H9 (cell line): Measurements from ENCODE around the gene FAM228A. TPM values are rescaled to one million over a fixed set of nuclear protein-coding genes. Genes with fewer than 3 reads are reported as not detected.

ENCODE experiments used
- DNase-seq: peaks from one replicate; pipeline ENCODE4 v3.0.0-alpha.2; 2017
- H2AFZ ChIP-seq: one replicate; pipeline ENCODE4 v1.6.1; 2013; ENCODE audit warnings: mild to moderate bottlenecking, low read length, control low read depth, moderate library complexity
- H2AK5ac ChIP-seq: 2 replicates; pipeline ENCODE4 v1.6.1; 2013; ENCODE audit warnings: low read length, control low read depth, mixed read lengths; ENCODE audit not compliant: insufficient read length
- H2BK120ac ChIP-seq: one replicate; pipeline ENCODE4 v1.6.1; 2013; ENCODE audit warnings: low read depth, mild to moderate bottlenecking, low read length, control low read depth, inconsistent platforms; ENCODE audit not compliant: poor library complexity, severe bottlenecking
- H2BK12ac ChIP-seq: 2 replicates; pipeline ENCODE4 v1.6.1; 2013; ENCODE audit warnings: low read length, control low read depth, mixed read lengths, low read depth; ENCODE audit not compliant: insufficient read length
- H2BK15ac ChIP-seq: 2 replicates; pipeline ENCODE4 v1.6.1; 2013; ENCODE audit warnings: low read depth, low read length, control low read depth
- H2BK20ac ChIP-seq: one replicate; pipeline ENCODE4 v1.6.1; 2013; ENCODE audit warnings: low read depth, mild to moderate bottlenecking, low read length, control low read depth, inconsistent platforms; ENCODE audit not compliant: poor library complexity, severe bottlenecking
- H2BK5ac ChIP-seq: 2 replicates; pipeline ENCODE4 v1.6.1; 2013; ENCODE audit warnings: low read length, control low read depth, mixed read lengths; ENCODE audit not compliant: insufficient read length
- H3K14ac ChIP-seq: 2 replicates; pipeline ENCODE4 v1.6.1; 2013; ENCODE audit warnings: low read length, control low read depth; ENCODE audit not compliant: insufficient read depth
- H3K18ac ChIP-seq: 2 replicates; pipeline ENCODE4 v1.6.1; 2013; ENCODE audit warnings: low read depth, mild to moderate bottlenecking, mixed read lengths, low read length, control low read depth; ENCODE audit not compliant: insufficient read length
- H3K23ac ChIP-seq: 2 replicates; pipeline ENCODE4 v1.6.1; 2013; ENCODE audit warnings: low read length, control low read depth, mixed read lengths, low read depth; ENCODE audit not compliant: insufficient read length
- H3K23me2 ChIP-seq: 2 replicates; pipeline ENCODE4 v1.6.1; 2013; ENCODE audit warnings: low read depth, mild to moderate bottlenecking, mixed read lengths, low read length, control low read depth; ENCODE audit not compliant: insufficient read length, poor library complexity, severe bottlenecking
- H3K27ac ChIP-seq: 2 replicates; pipeline ENCODE4 v1.5.1; 2013; ENCODE audit warnings: low read length, control low read depth, mixed read lengths, low read depth; ENCODE audit not compliant: insufficient read length
- H3K27me3 ChIP-seq: 2 replicates; pipeline ENCODE4 v1.6.1; 2013; ENCODE audit warnings: low read length, control low read depth, inconsistent platforms; ENCODE audit not compliant: insufficient read depth
- H3K4ac ChIP-seq: 2 replicates; pipeline ENCODE4 v1.6.1; 2013; ENCODE audit warnings: low read depth, mild to moderate bottlenecking, control low read depth, inconsistent platforms, low read length, moderate library complexity
- H3K4me1 ChIP-seq: 2 replicates; pipeline ENCODE4 v1.6.1; 2013; ENCODE audit warnings: low read length, control low read depth, inconsistent platforms; ENCODE audit not compliant: insufficient read depth
- H3K4me2 ChIP-seq: 2 replicates; pipeline ENCODE4 v1.6.1; 2013; ENCODE audit warnings: low read length, control low read depth, mixed read lengths; ENCODE audit not compliant: insufficient read length, insufficient read depth
- H3K56ac ChIP-seq: 2 replicates; pipeline ENCODE4 v1.6.1; 2013; ENCODE audit warnings: low read depth, mild to moderate bottlenecking, mixed read lengths, low read length, control low read depth; ENCODE audit not compliant: insufficient read length
- H3K79me1 ChIP-seq: 2 replicates; pipeline ENCODE4 v1.6.1; 2013; ENCODE audit warnings: low read depth, mild to moderate bottlenecking, moderate library complexity, low read length, control low read depth, inconsistent platforms; ENCODE audit not compliant: insufficient read depth, poor library complexity, severe bottlenecking
- H3K79me2 ChIP-seq: 2 replicates; pipeline ENCODE4 v1.6.1; 2013; ENCODE audit warnings: low read length, control low read depth, inconsistent platforms; ENCODE audit not compliant: insufficient read depth
- H3K9ac ChIP-seq: 2 replicates; pipeline ENCODE4 v1.6.1; 2013; ENCODE audit warnings: low read length, control low read depth, mixed read lengths; ENCODE audit not compliant: insufficient read length; ENCODE audit errors: extremely low read depth
- H3K9me3 ChIP-seq: one replicate; pipeline ENCODE4 v1.6.1; 2013; ENCODE audit warnings: low read depth, low read length, inconsistent platforms; ENCODE audit not compliant: control insufficient read depth
- H3T11ph ChIP-seq: one replicate; pipeline ENCODE4 v1.6.1; 2013; ENCODE audit warnings: mild to moderate bottlenecking, low read length, control low read depth, inconsistent platforms
- H4K20me1 ChIP-seq: one replicate; pipeline ENCODE4 v1.6.1; 2013; ENCODE audit not compliant: control insufficient read depth, insufficient read length, insufficient read depth
- H4K5ac ChIP-seq: 2 replicates; pipeline ENCODE4 v1.6.1; 2013; ENCODE audit warnings: low read depth, mild to moderate bottlenecking, mixed read lengths, low read length, control low read depth; ENCODE audit not compliant: insufficient read length
- H4K8ac ChIP-seq: replicated peaks from 2 replicates; pipeline ENCODE4 v1.6.1; 2013; ENCODE audit warnings: low read length, control low read depth, mixed read lengths, low read depth; ENCODE audit not compliant: insufficient read length
- H4K91ac ChIP-seq: 2 replicates; pipeline ENCODE4 v1.6.1; 2013; ENCODE audit warnings: low read depth, mild to moderate bottlenecking, moderate library complexity, mixed read lengths, low read length, control low read depth; ENCODE audit not compliant: insufficient read length
- H3K27ac Mint-ChIP-seq, 3 experiments: 2 replicates in 2 of 3; 3 replicates in 1 of 3; pipeline ENCODE4 v1.8.0; 2020 to 2021; ENCODE audit warnings: mixed read lengths in 3 of 3, mild to moderate bottlenecking in 1 of 3, moderate library complexity in 1 of 3
- H3K27me3 Mint-ChIP-seq: 2 replicates; pipeline ENCODE4 v1.8.0; 2021; ENCODE audit warnings: low read depth, mild to moderate bottlenecking, moderate library complexity, mixed read lengths
- H3K36me3 Mint-ChIP-seq, 3 experiments: 2 replicates in 2 of 3; 3 replicates in 1 of 3; pipeline ENCODE4 v1.8.0; 2020 to 2021; ENCODE audit warnings: low read depth in 3 of 3, mixed read lengths in 3 of 3; ENCODE audit not compliant: insufficient read depth in 1 of 3
- H3K4me1 Mint-ChIP-seq, 2 experiments: 2 replicates each; pipeline ENCODE4 v1.8.0; 2020; ENCODE audit warnings: mixed read lengths in 2 of 2
- H3K4me3 Mint-ChIP-seq, 2 experiments: 2 replicates in 1 of 2; 3 replicates in 1 of 2; pipeline ENCODE4 v1.8.0; 2020 to 2021; ENCODE audit warnings: mild to moderate bottlenecking in 2 of 2, mixed read lengths in 2 of 2, moderate library complexity in 1 of 2
- H3K9me3 Mint-ChIP-seq, 2 experiments: 2 replicates in 1 of 2; 3 replicates in 1 of 2; pipeline ENCODE4 v1.8.0; 2020; ENCODE audit warnings: mild to moderate bottlenecking in 2 of 2, mixed read lengths in 2 of 2, moderate library complexity in 1 of 2
- WGBS: extraction: QIAGEN DNeasy Blood & Tissue Kit; methylation state at CpG from one replicate; pipeline ENCODE4 v1.1.7; 2013; ENCODE audit warnings: missing lambda C conversion rate, low lambda C conversion rate, mixed read lengths; ENCODE audit not compliant: insufficient read length; ENCODE audit errors: extremely low coverage; 5-methylcytosine and 5-hydroxymethylcytosine counted together
- total RNA-seq: library from RNA; stranded (reverse); gene quantifications from 2 replicates; pipeline ENCODE4 v1.2.1, GENCODE V29; 2021
- TF ChIP-seq, protein P1 (sequence below): fragments of 200-600 bp; sonication (generic); conservative IDR thresholded peaks from 3 replicates; pipeline ENCODE4 v1.8.0; 2021; ENCODE audit warnings: antibody characterized with exemption, mild to moderate bottlenecking

Gene FAM228A
- total RNA-seq, 1 experiment from 2014 or later: not detected

DNA sequence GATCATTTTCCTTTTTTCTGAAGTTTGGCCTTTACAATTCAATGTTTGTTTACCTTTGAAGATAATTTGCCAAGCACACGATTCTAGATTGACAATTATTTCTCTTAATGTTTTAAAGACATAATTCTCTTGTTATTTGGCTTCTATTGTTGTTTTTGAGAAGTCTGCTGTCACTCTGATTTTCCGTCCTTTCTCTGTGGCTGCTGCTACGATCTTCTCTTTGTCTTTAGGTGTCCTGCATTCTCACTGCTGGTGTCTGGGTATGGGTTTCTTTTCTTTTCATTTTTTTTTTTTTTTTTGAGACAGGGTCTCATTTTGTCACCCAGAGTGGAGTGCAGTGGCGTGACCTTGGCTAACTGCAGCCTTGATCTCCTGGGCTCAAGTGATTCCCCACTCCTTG lies 15.1 kb upstream of the FAM228A start:
- no peaks in the 10 kb centered on the region for H3K9me3 ChIP-seq

More for the DNA sequence above, 15.1 kb upstream of the FAM228A start:
- Histone ChIP-seq H3K14ac (no peak overlapping the region), H3K9ac (no peak overlapping the region), H3K79me2 (no peaks in the 10 kb centered on the region), H4K91ac (no peak overlapping the region), H4K20me1 (no peaks in the 10 kb centered on the region), H3K4me2 (no peak overlapping the region), H3T11ph (no peak overlapping the region), H3K23me2 (no peaks in the 10 kb centered on the region), H3K4me1 (no peaks in the 10 kb centered on the region), H3K27me3 (no peaks in the 10 kb centered on the region), H3K56ac (no peak overlapping the region), H2BK120ac (no peak overlapping the region), H3K79me1 (no peaks in the 10 kb centered on the region), H3K23ac (no peak overlapping the region), H2AK5ac (no peak overlapping the region), H2AFZ (no peak overlapping the region), H2BK20ac (no peak overlapping the region), H3K27ac (no peak overlapping the region), H4K8ac (no peak overlapping the region), H2BK12ac (no peak overlapping the region), H3K18ac (no peak overlapping the region), H3K4ac (no peak overlapping the region), H2BK15ac (no peak overlapping the region), H4K5ac (no peak overlapping the region), H2BK5ac (no peak overlapping the region)
- Mint-ChIP-seq H3K4me3 (no peak overlapping the region), H3K4me1 (peaks cover 0 to 3% of the 10 kb centered on the region in 2 experiments; a peak in 2 of 4 replicates), H3K36me3 (peaks cover 0 to 5% (median 0%) of the 10 kb centered on the region in 3 experiments; a peak in 3 of 7 replicates), H3K27me3 (no peaks in the 10 kb centered on the region), H3K9me3 (peaks cover 8 to 14% of the 10 kb centered on the region in 2 experiments; a peak in 4 of 5 replicates), H3K27ac (no peak overlapping the region)
- TF ChIP-seq, protein P1, sequence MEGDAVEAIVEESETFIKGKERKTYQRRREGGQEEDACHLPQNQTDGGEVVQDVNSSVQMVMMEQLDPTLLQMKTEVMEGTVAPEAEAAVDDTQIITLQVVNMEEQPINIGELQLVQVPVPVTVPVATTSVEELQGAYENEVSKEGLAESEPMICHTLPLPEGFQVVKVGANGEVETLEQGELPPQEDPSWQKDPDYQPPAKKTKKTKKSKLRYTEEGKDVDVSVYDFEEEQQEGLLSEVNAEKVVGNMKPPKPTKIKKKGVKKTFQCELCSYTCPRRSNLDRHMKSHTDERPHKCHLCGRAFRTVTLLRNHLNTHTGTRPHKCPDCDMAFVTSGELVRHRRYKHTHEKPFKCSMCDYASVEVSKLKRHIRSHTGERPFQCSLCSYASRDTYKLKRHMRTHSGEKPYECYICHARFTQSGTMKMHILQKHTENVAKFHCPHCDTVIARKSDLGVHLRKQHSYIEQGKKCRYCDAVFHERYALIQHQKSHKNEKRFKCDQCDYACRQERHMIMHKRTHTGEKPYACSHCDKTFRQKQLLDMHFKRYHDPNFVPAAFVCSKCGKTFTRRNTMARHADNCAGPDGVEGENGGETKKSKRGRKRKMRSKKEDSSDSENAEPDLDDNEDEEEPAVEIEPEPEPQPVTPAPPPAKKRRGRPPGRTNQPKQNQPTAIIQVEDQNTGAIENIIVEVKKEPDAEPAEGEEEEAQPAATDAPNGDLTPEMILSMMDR: no peak
- no CpG with 5 or more reads among the region's 4 CpGs for WGBS
- DNase-seq: no peak
